Gastrocnemius medialis (tissue), 4 donors: ENCODE data around the gene SFR1.

Experiments used
- CTCF ChIP-seq, 5 experiments: fragments of 450-650 bp in 3 of 5; fragments of 200-600 bp in 2 of 5; sonication (generic) in 2 of 5; IDR thresholded peaks in 4 of 5; conservative IDR thresholded peaks in 1 of 5; 1 replicate in 4 of 5; 2 replicates in 1 of 5; pipeline ENCODE4 v1.5.1; 2016 to 2019; ENCODE audit warnings: antibody characterized with exemption in 5 of 5, mild to moderate bottlenecking in 3 of 5, moderate library complexity in 3 of 5
- POLR2A ChIP-seq, 2 donors: fragments of 450-650 bp; IDR thresholded peaks; one replicate each; pipeline ENCODE4 v1.6.1; 2017; ENCODE audit warnings: antibody characterized with exemption in 2 of 2, mild to moderate bottlenecking in 2 of 2, moderate library complexity in 2 of 2

- TF ChIP-seq CTCF (IDR thresholded peaks at IDR 0.05 in 4 of 5, conservative IDR thresholded peaks at IDR 0.05 in 1 of 5) (no peak), POLR2A (IDR thresholded peaks at IDR 0.05) (no peak)
These were observed 8.5 kb upstream of the SFR1 start for GRCh38 chr10:104113376-104113956.
